Osteocyte (in vitro differentiated cells): Measurements from ENCODE around the gene DNAJC1. TPM values are rescaled to one million over a fixed set of nuclear protein-coding genes. Genes with fewer than 3 reads are reported as not detected.

Experiments used
- DNase-seq: peaks from one replicate; pipeline ENCODE4 v3.0.0; 2021; ENCODE audit warnings: mixed read lengths; ENCODE audit not compliant: unreplicated experiment; ENCODE audit errors: extremely low spot score
- H3K27ac Mint-ChIP-seq: one replicate; pipeline ENCODE4 v1.8.0; 2021; ENCODE audit warnings: mild to moderate bottlenecking, mixed read lengths; ENCODE audit not compliant: unreplicated experiment
- H3K27me3 Mint-ChIP-seq: one replicate; pipeline ENCODE4 v1.8.0; 2021; ENCODE audit warnings: mixed read lengths; ENCODE audit not compliant: unreplicated experiment
- H3K36me3 Mint-ChIP-seq: one replicate; pipeline ENCODE4 v1.8.0; 2021; ENCODE audit warnings: mixed read lengths; ENCODE audit not compliant: unreplicated experiment
- H3K4me1 Mint-ChIP-seq: one replicate; pipeline ENCODE4 v1.8.0; 2021; ENCODE audit warnings: mixed read lengths; ENCODE audit not compliant: unreplicated experiment
- H3K4me3 Mint-ChIP-seq: one replicate; pipeline ENCODE4 v1.8.0; 2021; ENCODE audit warnings: mild to moderate bottlenecking, moderate library complexity, mixed read lengths; ENCODE audit not compliant: unreplicated experiment
- H3K9me3 Mint-ChIP-seq: one replicate; pipeline ENCODE4 v1.8.0; 2021; ENCODE audit warnings: mixed read lengths; ENCODE audit not compliant: unreplicated experiment
- total RNA-seq: library from RNA; stranded (reverse); gene quantifications from 2 replicates; pipeline ENCODE4 v1.2.1, GENCODE V29; 2021
- TF ChIP-seq, protein P1 (sequence below): fragments of 200-600 bp; sonication (generic); IDR thresholded peaks from 2 replicates; pipeline ENCODE4 v1.5.0; 2021; ENCODE audit warnings: antibody characterized with exemption, mild to moderate bottlenecking, moderate library complexity

Gene DNAJC1
- total RNA-seq, 1 donor from 2014 or later: 38.4 TPM

DNA sequence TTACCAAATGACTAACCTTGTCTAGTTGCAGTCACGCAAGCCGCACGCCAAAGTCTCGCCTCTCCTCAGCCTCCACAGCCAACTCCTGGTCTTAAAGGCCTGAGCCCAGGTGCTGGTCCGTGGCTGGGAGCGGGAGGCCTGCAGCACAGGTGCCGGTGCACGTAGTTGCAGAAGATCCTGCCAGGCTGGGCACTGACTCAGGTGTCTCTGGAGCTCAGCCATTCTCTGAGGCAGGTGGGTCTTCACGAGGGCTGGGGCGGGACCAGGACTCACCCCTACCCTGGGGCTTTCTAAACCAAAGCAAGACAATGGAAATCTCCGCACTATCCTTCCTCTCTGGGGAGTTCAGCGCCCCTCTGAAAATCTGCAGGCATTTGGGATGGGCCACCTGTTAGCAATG, 253.1 kb downstream of the DNAJC1 start:
- Mint-ChIP-seq H3K27me3 (no peaks in the 10 kb centered on the region), H3K4me3 (no peak overlapping the region), H3K9me3 (no peaks in the 10 kb centered on the region), H3K4me1 (no peaks in the 10 kb centered on the region), H3K36me3 (peaks cover 14% of the 10 kb centered on the region), H3K27ac (no peak overlapping the region)
- TF ChIP-seq, protein P1, sequence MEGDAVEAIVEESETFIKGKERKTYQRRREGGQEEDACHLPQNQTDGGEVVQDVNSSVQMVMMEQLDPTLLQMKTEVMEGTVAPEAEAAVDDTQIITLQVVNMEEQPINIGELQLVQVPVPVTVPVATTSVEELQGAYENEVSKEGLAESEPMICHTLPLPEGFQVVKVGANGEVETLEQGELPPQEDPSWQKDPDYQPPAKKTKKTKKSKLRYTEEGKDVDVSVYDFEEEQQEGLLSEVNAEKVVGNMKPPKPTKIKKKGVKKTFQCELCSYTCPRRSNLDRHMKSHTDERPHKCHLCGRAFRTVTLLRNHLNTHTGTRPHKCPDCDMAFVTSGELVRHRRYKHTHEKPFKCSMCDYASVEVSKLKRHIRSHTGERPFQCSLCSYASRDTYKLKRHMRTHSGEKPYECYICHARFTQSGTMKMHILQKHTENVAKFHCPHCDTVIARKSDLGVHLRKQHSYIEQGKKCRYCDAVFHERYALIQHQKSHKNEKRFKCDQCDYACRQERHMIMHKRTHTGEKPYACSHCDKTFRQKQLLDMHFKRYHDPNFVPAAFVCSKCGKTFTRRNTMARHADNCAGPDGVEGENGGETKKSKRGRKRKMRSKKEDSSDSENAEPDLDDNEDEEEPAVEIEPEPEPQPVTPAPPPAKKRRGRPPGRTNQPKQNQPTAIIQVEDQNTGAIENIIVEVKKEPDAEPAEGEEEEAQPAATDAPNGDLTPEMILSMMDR: no peak
- no peak for DNase-seq

DNA sequence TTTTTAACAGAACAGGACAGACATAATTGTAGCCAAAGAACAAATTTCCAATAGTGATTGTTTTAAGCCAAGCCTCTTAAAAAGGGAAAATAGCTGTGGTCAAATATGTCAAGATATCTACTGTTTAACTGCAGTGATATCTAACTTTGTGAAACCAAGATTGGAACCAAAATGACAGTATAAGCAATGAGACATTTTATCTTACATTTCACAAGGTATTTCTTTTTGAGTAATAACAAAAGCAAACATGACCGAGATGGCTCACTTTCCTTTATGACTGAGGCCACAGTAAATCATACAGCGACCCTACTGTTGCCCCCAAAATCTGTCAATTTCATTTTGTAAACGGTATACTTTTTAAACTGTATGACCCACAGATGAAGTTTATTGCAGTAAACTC, 253.7 kb downstream of the DNAJC1 start:
- peaks cover 16% of the 10 kb centered on the region for H3K36me3 Mint-ChIP-seq
- no peaks in the 10 kb centered on the region for H3K9me3 Mint-ChIP-seq
- H3K27me3 Mint-ChIP-seq: no peaks in the 10 kb centered on the region
- no peaks in the 10 kb centered on the region for H3K4me1 Mint-ChIP-seq
- DNase-seq: no peak
- TF ChIP-seq, protein P1: no peak
- H3K27ac Mint-ChIP-seq: no peak overlapping the region
- H3K4me3 Mint-ChIP-seq: no peak overlapping the region

DNA sequence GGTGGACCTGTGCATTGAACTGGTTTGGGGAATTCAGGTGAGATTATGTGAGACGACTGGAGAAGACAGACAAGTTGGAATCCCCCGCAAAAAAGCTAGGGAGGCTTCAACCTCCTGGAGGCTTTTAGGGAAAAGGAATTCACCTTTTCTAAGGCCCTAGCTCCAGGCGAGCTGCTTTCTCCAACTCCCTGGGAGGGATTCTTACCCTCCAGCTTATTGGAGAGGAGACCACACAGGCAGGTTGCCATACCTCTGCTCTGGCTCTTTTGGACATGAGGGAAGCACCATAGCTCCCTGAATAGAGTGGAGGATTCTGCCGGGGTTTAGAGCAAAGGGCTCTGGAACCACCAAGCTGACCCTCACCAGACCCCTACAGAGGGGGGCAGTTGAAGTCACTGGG, 255.7 kb downstream of the DNAJC1 start:
- Mint-ChIP-seq H3K27ac (no peak overlapping the region), H3K4me1 (no peaks in the 10 kb centered on the region), H3K9me3 (no peaks in the 10 kb centered on the region), H3K36me3 (peaks cover 24% of the 10 kb centered on the region), H3K4me3 (no peak overlapping the region), H3K27me3 (no peaks in the 10 kb centered on the region)
- no peak for DNase-seq
- TF ChIP-seq, protein P1: no peak

DNA sequence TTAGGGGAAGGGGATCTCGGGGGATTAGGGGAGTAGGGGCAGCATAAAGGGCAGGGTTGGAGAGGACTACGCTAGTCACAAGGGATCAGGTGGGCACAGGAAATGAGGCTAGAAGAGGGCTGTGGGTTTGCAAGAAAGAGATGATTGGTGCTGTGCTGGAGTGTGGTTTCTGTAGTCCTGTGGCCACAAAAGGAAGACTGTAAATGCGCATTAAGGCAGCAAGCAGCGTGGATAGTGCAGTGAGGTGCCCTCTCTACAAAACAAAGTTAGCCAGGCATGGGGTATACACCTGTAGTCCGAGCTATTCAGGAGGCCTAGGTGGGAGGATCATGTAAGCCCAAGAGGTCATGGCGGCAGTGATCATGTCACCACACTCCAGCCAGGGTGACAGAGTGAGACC, 257.4 kb downstream of the DNAJC1 start:
- H3K9me3 Mint-ChIP-seq: no peaks in the 10 kb centered on the region
- H3K4me1 Mint-ChIP-seq: no peaks in the 10 kb centered on the region
- no peaks in the 10 kb centered on the region for H3K27me3 Mint-ChIP-seq
- TF ChIP-seq, protein P1: no peak
- DNase-seq: no peak
- H3K36me3 Mint-ChIP-seq: peaks cover 38% of the 10 kb centered on the region
- H3K4me3 Mint-ChIP-seq: no peak overlapping the region
- H3K27ac Mint-ChIP-seq: no peak overlapping the region

DNA sequence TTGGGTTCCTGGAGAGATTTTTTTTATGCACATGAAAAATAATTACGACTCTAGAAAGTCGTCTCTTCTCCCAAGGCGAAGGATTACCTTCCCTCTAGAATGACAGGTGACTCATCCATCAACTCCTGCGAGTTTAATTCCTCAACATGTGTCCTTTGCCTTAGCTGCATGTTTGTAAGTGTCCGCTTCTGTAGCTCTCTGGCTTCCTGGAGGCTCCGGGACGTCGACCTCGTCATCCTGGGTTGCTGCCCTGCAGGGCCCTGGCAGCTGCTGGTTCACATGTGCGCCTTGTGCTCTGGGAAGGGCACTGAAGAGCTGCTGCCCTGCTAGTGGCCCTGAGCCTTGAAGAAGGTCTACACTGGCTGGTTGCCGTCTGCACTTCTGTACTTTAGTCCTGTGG, 259.3 kb downstream of the DNAJC1 start:
- TF ChIP-seq, protein P1: no peak
- Mint-ChIP-seq H3K9me3 (no peaks in the 10 kb centered on the region), H3K27me3 (no peaks in the 10 kb centered on the region), H3K4me1 (no peaks in the 10 kb centered on the region), H3K36me3 (peaks cover 50% of the 10 kb centered on the region), H3K4me3 (no peak overlapping the region), H3K27ac (no peak overlapping the region)
- no peak for DNase-seq
